HG03571 (cell line): ENCODE data around the gene CHRNA9.

ENCODE experiments used
- ATAC-seq: cut with Tn5 transposase; IDR thresholded peaks from one replicate; pipeline ENCODE4 v1.9.1; 2021; ENCODE audit not compliant: unreplicated experiment

CHRNA9 gene

DNA sequence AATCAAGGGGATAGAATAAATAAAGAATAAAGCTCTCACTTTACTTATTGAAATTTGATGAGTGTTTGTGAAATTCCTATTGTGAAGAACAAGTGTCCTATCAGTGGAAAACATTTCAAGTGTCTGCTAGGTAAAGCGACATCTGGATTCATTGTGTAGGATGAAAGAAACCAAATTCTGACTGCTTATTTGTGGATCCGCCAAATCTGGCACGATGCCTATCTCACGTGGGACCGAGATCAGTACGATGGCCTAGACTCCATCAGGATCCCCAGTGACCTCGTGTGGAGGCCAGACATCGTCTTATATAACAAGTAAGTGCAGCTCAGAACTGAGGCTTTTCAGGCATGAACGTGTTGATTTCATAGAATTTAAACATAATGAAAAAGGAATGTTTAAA lies 1.9 kb downstream of the CHRNA9 start:
- ATAC-seq = no peak

DNA sequence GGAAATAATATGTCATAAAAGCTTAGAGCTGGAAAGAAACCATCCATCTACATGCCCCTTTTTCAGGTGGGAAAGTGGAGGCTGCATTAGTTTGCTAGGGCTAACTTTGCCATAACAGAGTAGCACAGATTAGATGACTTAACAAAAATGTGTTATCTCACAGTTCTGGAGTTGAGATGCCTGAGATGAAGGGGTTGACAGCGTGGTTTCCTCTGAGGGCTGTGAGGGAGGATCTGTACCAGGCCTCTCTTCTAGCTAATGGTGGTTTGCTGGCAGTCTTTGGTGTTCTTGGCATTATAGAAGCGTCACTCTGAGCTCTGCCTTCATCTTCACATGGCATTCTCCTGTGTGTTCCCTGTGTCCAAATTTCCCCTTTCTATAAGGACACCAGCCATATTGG lies 2.4 kb downstream of the CHRNA9 start:
- no peak for ATAC-seq

DNA sequence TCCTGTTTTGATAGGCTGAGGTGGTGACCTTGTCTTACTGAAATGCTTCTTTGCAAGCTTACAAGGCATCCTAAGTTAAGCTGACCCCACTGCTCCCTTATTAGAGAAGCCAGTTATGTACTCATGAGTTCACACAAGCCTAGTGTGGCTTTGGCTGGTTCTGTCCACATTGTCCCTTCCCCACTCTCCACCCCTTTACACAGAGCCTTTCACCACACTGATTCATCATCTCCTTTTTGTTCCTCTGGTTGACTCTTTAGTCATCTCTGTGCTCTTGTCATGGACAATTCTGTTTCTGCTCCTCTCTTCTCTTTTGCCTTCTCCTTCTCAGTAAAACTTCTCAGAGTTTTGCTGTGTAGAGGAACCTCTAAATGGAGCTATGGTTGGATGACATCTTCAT lies 4.9 kb downstream of the CHRNA9 start:
- no peak for ATAC-seq

DNA sequence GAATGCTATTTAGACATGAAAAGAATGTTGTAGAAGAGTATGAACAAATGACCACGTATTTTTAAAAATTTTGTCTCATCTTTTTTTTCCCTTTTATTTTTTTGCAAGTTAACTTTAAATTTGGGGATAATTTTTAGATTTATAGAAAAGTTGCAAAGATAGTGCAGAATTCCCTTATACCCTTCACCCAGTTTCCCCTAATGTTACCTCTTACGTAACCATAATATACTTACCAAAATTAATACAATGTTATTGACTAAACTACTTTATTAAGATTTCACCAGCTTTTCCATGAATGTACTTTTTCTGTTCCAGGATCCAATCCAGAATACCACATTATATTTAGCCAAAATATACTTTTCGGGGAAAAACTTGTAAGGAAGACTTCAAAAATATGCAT lies 12.3 kb downstream of the CHRNA9 start:
- ATAC-seq = no peak

DNA sequence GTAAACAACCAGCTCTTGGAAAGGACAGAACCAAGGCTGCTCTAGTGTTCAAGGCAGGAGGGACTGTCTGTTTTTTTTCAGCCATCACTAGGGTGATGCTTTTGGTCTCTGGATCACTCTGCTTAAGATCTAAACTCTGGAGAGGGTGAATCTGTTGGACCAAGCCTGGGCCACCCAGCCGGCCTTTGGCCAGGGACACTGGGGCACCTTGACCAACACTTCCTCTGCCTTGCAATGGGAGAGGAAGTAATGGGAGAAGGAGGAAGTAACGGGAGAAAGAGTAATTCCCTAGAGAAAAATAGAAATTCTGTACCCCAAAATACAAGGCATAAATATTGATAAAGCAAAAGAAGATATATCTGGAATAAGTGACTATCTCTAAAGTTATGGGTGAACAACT lies 12.9 kb downstream of the CHRNA9 start:
- ATAC-seq = no peak

DNA sequence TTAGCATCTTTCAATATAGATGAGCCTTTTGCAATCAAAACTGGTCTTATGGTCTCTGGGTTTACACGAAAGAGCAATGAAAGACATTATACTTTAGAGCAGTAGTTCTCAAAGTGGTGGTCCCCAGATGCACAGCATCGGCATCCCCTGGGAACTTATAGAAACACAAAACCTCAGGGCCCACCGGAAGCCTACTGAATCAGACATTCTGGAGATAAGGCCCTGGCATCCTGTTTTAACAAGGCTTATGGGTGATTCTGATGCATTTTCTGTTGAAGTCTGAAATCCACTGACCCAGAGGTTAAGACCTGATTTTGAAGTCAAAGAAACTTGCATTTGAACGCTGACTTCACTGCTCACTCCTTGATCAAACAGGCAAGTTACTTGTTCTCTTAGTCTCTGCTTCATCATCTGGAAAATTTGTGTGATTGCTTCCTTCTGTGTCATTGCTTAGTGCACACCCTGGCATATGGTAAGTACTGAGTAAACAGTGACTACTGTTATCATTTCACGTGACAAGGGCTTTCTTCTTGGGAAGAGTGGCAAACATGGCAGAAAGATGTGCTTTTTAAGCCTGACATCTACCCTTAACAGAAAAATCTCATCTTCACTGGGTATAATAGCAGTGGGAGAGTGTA lies 14.5 kb downstream of the CHRNA9 start:
- ATAC-seq = no peak

DNA sequence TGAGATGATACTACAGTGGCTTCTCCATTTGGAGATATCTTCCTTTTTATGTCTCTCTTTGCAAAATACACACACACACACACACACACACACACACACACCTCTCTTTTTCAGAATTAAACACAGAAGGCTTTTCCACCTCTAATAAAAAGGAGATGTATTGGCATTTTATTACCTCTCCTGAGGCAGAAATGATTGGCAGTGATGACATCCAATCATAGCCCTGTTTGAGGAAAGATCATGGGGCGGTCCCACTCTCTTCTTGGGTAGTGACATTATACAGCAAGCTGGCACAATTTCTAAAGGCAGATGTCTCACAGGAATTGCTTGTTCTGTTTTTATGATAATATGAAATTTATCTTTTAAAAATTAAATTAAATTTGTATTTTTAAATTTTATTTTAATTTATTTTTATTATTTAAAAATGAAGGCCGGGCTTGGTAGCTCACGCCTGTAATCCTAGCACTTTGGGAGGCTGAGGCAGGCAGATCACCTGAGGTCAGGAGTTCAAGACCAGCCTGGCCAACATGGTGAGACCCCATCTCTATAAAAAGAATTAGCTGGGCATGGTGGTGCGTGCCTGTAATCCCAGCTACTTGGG lies 15.6 kb downstream of the CHRNA9 start:
- ATAC-seq = no peak

DNA sequence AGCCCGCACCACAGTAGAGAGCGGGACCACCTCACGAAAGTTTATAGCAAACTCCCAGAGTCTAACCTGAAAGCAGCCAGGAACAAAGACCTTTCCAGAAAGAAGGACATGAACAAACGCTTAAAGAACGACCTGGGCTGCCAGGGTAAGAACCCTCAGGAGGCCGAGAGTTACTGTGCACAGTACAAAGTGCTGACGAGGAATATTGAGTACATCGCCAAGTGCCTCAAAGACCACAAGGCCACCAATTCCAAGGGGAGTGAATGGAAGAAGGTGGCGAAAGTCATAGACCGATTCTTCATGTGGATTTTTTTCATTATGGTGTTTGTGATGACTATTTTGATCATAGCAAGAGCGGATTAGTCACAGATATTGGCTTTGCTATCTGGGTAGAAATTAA lies 19.0 kb downstream of the CHRNA9 start:
- ATAC-seq = no peak

DNA sequence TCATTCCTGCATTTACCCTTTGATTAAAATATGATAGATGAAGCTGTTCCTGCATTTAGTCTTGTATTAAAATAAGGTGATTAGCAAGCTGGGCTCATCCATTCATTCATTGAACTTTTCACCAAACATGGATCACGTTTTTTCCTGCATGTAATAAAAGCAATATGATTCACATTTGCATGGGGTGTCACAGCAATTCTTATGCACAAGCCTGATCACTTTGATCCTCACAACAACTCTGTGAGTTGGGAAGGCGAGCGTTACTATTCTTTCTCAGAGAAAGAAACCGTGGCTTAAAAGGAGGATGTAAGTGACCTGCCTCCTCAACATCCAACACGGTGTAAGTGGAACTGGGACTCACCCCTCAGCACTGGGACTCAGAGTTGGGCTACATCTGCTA lies 20.0 kb downstream of the CHRNA9 start:
- ATAC-seq = no peak

DNA sequence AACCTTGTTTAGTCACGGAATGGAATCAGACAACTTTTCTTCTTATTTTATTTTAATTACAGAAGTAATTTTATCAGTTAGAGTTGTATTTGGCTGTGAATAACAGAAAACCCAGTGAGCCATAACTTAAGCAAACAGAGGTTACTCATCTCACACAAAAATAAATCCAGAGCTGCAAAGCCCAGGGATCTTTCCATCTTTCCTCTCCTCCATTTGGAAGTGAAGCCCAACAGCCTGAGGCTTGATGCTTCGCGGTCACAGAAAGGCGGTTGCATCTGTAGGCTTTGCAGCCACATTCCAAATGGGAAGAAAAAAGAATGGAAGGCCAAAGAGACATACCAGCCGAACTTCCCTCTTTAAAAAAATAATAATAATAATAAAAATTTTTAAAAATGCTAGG lies 22.6 kb downstream of the CHRNA9 start:
- no peak for ATAC-seq

DNA sequence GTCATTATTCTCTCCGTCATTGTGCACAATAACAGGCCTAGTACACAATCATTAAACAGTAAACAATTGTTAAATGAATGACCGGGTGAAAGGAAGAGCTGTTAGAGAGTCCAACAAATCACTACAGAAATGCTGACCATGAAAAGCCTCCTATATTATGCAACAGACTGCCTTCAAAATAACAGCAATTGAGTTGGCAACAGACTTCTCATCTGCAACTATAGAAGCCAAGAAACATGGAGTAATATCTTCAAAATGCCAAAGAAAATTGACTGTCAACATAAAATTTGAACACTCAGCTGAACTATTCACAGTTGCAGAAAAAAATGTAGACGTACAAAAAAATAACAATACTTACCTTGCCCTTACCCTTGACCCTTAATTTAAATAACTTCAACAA lies 26.2 kb downstream of the CHRNA9 start:
- no peak for ATAC-seq

DNA sequence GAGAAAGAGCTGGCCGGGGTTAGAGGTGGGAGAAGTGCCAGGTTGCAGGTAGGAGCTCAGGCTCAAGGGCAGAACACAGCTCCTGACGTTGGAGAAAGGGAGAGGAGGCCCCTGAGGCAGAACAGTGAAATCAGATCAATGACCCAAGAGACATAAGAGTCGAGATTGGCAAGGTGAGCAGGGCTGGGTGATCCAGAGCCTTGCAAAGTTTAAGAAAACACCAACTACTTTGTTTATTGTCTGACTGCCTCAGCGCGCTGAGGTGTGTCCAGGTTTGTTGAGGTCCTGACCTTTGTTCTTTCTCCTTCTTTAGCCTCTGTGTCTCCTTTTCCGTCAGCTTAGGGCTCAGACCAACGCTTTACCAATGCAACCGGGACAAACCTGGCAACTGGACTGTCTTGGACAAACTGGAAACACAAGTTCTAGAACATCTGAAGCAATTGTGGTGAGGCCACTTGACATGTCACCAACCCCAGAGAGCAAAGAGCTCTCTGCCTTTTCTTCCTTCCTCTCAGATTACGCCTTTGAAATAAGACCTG lies 28.3 kb downstream of the CHRNA9 start:
- no peak for ATAC-seq

DNA sequence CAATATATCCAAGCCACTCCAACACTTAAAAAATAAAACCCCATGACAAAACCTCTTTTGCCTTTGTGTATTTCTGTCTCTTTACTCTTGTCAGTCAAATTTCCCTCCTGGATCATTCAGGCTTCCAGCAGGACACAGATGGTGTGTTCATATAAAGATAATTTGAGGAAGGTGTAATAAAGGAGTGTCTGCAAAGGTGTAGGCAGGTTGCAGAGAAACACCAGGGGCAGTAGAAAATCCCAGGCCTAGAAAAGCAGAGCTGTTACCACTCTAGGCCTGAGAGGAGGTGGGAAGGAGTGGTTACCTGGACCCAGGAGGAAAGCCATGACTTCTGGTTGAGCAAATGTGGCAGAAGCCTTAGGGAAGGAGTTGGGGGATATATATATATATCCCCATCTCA lies 28.8 kb downstream of the CHRNA9 start:
- ATAC-seq = no peak

DNA sequence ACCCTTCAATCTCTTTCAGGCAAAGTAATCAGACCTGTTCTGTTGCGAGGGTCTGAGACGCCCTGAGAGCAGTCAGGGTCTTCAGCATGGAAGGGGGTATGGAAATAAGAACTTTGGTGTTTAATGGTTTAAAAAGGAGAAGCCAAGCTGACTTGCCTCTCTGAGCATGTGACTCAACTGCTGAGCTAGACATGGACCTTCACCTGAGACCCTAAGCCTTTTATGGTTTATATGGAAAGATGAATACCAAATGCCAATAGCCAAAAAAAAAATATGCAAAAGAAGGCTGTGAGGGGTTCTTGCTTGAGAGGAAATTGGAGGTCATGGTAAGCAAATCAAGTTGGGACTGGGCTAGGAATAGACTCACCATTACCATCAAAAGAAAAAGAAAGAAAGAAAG lies 30.6 kb downstream of the CHRNA9 start:
- no peak for ATAC-seq

DNA sequence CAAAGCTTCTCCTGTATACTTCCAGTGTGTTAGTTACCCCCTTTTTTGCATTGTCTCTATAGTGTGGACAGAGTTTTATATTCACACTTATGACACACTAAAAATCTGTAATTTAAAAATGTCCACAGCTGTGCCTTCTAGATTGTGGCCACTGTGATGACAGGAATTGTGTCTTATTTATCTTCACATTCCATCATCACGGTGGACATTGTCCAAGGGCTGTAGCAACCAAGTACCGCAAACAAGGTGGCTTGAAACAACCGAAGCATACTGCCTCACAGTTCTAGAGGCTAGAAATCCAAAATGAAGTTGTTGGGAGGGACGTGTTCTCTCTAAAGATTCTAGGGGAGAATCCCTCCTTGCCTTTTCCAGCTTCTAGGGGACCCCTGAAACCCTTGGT lies 32.3 kb downstream of the CHRNA9 start:
- no peak for ATAC-seq

DNA sequence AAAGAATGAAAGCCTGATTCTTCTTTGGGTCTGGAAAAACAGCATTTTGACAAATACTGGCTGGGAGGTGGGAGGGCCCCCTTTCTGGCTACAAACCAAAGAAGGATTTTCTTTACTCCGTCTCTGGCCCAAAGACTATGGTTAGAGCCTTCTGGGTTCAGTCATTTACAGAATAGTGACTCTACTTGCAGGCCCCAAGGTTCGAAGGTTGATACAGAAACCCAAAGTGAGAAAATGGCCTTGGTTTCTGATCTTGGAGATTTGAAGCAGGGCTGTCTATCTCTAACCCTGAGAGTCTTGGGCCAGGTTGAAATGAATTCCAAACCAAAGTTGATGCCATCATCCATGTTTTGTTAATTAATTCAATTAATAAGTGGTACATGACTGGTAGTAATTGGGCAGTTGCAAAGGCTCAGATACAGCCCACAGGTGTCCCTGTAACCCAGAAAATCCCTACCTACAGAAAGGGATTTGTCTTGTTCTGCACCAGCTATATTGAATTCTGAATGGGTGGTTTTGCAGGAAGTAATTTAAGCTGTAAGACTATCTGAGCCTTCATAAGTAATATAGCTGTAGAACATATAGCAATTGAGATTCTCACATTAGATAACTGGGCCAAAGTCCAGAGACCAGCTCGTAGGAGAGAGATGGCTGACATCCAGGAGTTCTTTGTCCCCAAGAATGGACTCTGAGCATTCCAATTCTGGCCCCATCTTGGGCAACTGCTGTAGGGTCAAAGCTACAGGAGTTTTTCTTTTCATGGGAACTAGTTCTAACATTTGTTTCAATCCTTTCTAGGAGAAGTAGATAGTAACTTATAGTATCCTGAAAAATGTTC lies 34.5 kb downstream of the CHRNA9 start:
- ATAC-seq = no peak

DNA sequence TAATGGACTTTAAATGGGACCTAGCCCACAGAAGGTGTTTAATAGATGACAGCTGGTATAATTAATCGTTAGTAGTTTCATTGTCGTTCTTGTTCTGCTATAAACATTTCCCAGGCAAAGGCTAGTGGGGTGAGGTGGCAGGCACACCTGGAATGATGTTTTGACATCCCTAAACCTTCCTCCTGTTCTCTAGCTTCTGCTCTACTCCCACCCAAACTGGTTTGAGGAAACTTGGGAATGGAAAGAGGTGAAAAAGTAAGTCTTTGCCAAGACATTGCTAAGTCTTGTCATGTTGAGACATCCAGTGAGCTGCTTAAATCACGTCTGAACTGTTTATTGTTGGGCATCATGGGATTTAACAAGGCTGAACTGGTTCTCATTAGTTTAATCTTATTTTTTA lies 37.5 kb downstream of the CHRNA9 start:
- no peak for ATAC-seq

DNA sequence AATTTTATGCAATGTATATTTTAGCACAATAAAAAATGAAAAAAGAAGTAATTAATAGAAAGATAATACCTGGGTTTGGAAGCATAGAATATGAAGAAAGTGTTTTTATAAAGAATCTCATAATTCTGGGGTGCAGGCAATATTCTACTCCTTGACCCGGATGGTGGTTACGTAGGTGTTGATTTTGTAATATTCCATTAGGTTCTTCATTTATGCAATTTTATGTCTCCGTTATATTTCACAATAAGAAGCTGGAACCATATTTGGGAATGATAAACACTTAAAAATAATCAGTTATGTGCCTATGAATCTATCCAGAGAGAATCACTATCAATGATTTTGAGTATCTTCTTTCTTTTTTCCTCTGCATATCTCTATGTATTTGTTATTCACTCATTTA lies 38.5 kb downstream of the CHRNA9 start:
- no peak for ATAC-seq

DNA sequence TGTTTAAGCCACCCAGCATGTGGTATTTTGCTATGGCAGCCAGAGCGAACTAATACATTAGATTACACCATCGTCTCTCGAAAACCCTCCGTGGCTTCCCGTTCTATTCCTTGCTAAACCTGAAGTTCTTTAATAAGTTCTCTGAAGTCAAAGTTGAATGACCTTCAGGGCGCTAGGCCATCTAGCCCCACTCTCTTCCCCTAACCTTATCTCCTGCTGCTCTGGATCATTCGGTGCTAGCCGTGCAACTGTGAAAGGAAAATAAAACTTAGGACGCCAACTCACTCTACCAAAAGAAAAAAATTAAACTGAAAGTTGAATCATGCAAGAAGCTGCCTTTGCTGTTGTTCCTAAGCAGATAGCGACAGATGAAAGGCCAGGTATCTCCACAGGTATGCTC lies 40.0 kb downstream of the CHRNA9 start:
- no peak for ATAC-seq

DNA sequence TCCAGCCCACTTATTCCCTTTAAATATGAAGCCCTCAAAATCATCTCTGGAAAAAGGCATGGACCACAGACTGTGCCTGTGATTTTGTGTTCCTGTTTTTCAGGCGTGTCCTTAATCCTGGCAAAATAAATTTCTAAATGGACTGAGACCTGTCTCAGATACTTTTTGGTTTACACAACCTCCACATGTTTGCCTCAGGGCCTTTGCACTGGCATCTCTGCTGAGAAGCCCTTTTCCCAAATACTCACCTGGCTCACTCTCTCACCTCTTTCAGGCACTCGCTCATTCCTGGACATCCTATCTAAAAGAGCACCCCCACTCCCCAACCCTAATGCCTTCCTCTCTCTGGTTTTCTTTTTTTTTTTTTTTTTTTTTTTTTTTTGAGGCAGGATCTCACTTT lies 40.5 kb downstream of the CHRNA9 start:
- no peak for ATAC-seq

DNA sequence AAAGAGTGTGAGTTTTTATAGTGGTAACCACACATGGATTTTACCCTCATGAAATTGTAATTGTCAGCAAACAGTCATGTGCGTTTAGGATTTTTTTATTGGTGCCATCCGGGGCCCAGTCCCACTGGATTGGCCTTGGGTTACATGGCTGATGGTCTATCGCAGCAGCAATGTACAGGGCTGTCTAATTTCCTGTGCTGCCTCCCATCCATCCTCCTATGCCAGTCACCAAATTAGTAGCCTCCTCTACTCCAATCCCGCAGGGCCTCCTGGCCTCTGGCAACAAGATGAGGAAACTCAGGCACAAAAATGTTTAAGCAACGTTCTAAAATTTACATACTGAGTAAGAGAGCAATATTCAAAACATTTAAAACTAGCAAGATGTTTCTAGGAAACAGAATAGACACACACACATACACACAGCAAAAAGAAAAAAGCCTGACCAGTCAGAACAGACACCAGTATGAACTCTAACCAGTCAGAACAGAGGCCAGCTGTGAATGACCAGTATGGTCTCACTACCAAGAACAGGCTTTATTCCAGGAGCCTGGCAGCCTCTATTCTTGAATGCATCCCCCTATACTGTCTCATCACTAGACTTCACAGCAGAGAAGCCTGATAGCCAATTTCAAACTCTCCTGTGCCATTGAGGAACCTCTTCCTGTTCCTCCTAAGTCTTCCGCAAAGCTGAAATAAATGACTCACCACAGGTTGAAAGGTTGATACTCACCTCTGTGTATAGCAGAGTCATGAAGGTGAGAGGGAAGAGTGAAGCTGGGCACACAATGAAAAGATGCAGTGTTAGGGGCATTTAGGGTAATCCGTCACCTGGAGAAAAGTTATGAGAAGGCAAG lies 42.6 kb downstream of the CHRNA9 start:
- no peak for ATAC-seq
